ENCODE data around the gene PLXNA2.

Gene PLXNA2

GRCh38 chr1:207988326-207989165 is 255.6 kb downstream of the PLXNA2 start:
- DNase-seq, result no peak

- DNase-seq, result no peak
These were observed 257.0 kb downstream of the PLXNA2 start for GRCh38 chr1:207987164-207987563.

GRCh38 chr1:207985996-207986395 is 258.2 kb downstream of the PLXNA2 start:
- no peak for DNase-seq

- DNase-seq, result no peak
These were observed 259.2 kb downstream of the PLXNA2 start for GRCh38 chr1:207984831-207985572.

GRCh38 chr1:207983044-207983635 is 261.0 kb downstream of the PLXNA2 start:
- DNase-seq, result no peak

- no peak for DNase-seq
These were observed 262.2 kb downstream of the PLXNA2 start for GRCh38 chr1:207981976-207982375.

- DNase-seq, result no peak
These were observed 265.7 kb downstream of the PLXNA2 start for GRCh38 chr1:207978441-207978840.

- DNase-seq, result no peak
These were observed 266.3 kb downstream of the PLXNA2 start for GRCh38 chr1:207977876-207978275.

- no peak for DNase-seq
These were observed 270.2 kb downstream of the PLXNA2 start for GRCh38 chr1:207973898-207974568.

GRCh38 chr1:207972337-207972736 is 271.8 kb downstream of the PLXNA2 start:
- no peak for DNase-seq
